Measurements from ENCODE around the gene IRX4. TPM values are rescaled to one million over a fixed set of nuclear protein-coding genes. Genes with fewer than 3 reads are reported as not detected.

Gene IRX4
- polyA plus RNA-seq, 1 of the 3 experiments (the other 2 are of a cell fraction): not detected

GRCh38 chr5:1913578-1913977, 30.9 kb upstream of the IRX4 start:
- no peak overlapping the region for H3K9ac ChIP-seq
- no peaks in the 10 kb centered on the region for H3K79me2 ChIP-seq (ENCODE audit: insufficient read depth)
- H3F3A ChIP-seq (replicated peaks; ENCODE audit: insufficient read depth): no peaks in the 10 kb centered on the region
- H3K27ac ChIP-seq (ENCODE audit: low read depth in 2 of 2, low read length in 1 of 2): no peak overlapping the region
- H4K20me1 ChIP-seq (ENCODE audit: insufficient read depth): no peaks in the 10 kb centered on the region
- TF ChIP-seq, protein P1, sequence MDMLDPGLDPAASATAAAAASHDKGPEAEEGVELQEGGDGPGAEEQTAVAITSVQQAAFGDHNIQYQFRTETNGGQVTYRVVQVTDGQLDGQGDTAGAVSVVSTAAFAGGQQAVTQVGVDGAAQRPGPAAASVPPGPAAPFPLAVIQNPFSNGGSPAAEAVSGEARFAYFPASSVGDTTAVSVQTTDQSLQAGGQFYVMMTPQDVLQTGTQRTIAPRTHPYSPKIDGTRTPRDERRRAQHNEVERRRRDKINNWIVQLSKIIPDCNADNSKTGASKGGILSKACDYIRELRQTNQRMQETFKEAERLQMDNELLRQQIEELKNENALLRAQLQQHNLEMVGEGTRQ (IDR thresholded peaks at IDR 0.05; ENCODE audit: borderline replicate concordance, low read depth, low read length): no peak
- TF ChIP-seq REST (IDR thresholded peaks at IDR 0.05; ENCODE audit: low read depth, low read length): no peak
- ChIA-PET POLR2A (no interaction called here), CTCF (no interaction called here)
- H3K4me3 ChIP-seq (ENCODE audit: low read depth in 2 of 2, low read length in 1 of 2): no peak overlapping the region
- no peak overlapping the region for H3K4me2 ChIP-seq
- H3K4me1 ChIP-seq (ENCODE audit: control insufficient read depth in 1 of 2, insufficient read depth in 2 of 2, low read depth in 1 of 2, low read length in 1 of 2): no peaks in the 10 kb centered on the region
- WGBS (ENCODE audit: low lambda C conversion rate): 38% methylated on average over 15 of the region's 15 CpGs
- H2AFZ ChIP-seq (ENCODE audit: low read depth): no peak overlapping the region
- no peaks in the 10 kb centered on the region for H3K9me2 ChIP-seq
- no peak for DNase-seq
- H3K36me3 ChIP-seq (replicated peaks in 1 of 2; ENCODE audit: control insufficient read depth in 1 of 2, insufficient read depth in 2 of 2, low read length in 1 of 2): no peaks in the 10 kb centered on the region
- no peaks in the 10 kb centered on the region for H3K9me3 ChIP-seq
- peaks cover 74% of the 10 kb centered on the region for H3K27me3 ChIP-seq (ENCODE audit: insufficient read depth)

- WGBS (ENCODE audit: low lambda C conversion rate): 3% methylated on average over 10 of the region's 18 CpGs
- Histone ChIP-seq H3K9ac (no peak overlapping the region), H3K36me3 (replicated peaks in 1 of 2; ENCODE audit: control insufficient read depth in 1 of 2, insufficient read depth in 2 of 2, low read length in 1 of 2) (no peaks in the 10 kb centered on the region), H2AFZ (ENCODE audit: low read depth) (no peak overlapping the region), H3K9me2 (no peaks in the 10 kb centered on the region), H3K4me1 (ENCODE audit: control insufficient read depth in 1 of 2, insufficient read depth in 2 of 2, low read depth in 1 of 2, low read length in 1 of 2) (no peaks in the 10 kb centered on the region), H3F3A (replicated peaks; ENCODE audit: insufficient read depth) (no peaks in the 10 kb centered on the region), H3K4me2 (no peak overlapping the region), H3K27me3 (ENCODE audit: insufficient read depth) (peaks cover 72% of the 10 kb centered on the region), H4K20me1 (ENCODE audit: insufficient read depth) (no peaks in the 10 kb centered on the region), H3K9me3 (no peaks in the 10 kb centered on the region), H3K27ac (ENCODE audit: low read depth in 2 of 2, low read length in 1 of 2) (no peak overlapping the region), H3K4me3 (ENCODE audit: low read depth in 2 of 2, low read length in 1 of 2) (no peak overlapping the region), H3K79me2 (ENCODE audit: insufficient read depth) (no peaks in the 10 kb centered on the region)
- CTCF ChIA-PET: no interaction called here
- DNase-seq: no peak
- POLR2A ChIA-PET: no interaction called here
- no peak for TF ChIP-seq GABPA (IDR thresholded peaks at IDR 0.05; ENCODE audit: low read depth)
- TF ChIP-seq CHD2 (IDR thresholded peaks at IDR 0.05; ENCODE audit: low read length, partially characterized antibody): no peak
- no peak for TF ChIP-seq NRF1 (IDR thresholded peaks at IDR 0.05; ENCODE audit: low read depth, low read length)
These were observed 30.3 kb upstream of the IRX4 start for GRCh38 chr5:1912951-1913565.

GRCh38 chr5:1911773-1912235, 29.1 kb upstream of the IRX4 start:
- no peaks in the 10 kb centered on the region for H3K36me3 ChIP-seq (replicated peaks in 1 of 2; ENCODE audit: control insufficient read depth in 1 of 2, insufficient read depth in 2 of 2, low read length in 1 of 2)
- H3K9ac ChIP-seq: no peak overlapping the region
- peaks cover 69% of the 10 kb centered on the region for H3K27me3 ChIP-seq (ENCODE audit: insufficient read depth)
- H3K27ac ChIP-seq (ENCODE audit: low read depth in 2 of 2, low read length in 1 of 2): no peak overlapping the region
- ChIA-PET POLR2A (no interaction called here), CTCF (no interaction called here)
- H4K20me1 ChIP-seq (ENCODE audit: insufficient read depth): no peaks in the 10 kb centered on the region
- DNase-seq: no peak
- H3K4me3 ChIP-seq (ENCODE audit: low read depth in 2 of 2, low read length in 1 of 2): no peak overlapping the region
- no peak overlapping the region for H2AFZ ChIP-seq (ENCODE audit: low read depth)
- H3F3A ChIP-seq (replicated peaks; ENCODE audit: insufficient read depth): no peaks in the 10 kb centered on the region
- no peaks in the 10 kb centered on the region for H3K79me2 ChIP-seq (ENCODE audit: insufficient read depth)
- H3K4me2 ChIP-seq: no peak overlapping the region
- H3K9me3 ChIP-seq: no peaks in the 10 kb centered on the region
- H3K4me1 ChIP-seq (ENCODE audit: control insufficient read depth in 1 of 2, insufficient read depth in 2 of 2, low read depth in 1 of 2, low read length in 1 of 2): no peaks in the 10 kb centered on the region
- WGBS (ENCODE audit: low lambda C conversion rate): 21% methylated on average over 18 of the region's 26 CpGs
- no peaks in the 10 kb centered on the region for H3K9me2 ChIP-seq
- TF ChIP-seq RCOR1 (IDR thresholded peaks at IDR 0.05; ENCODE audit: low read length) (no peak), POLR2AphosphoS5 (IDR thresholded peaks at IDR 0.05; ENCODE audit: low read depth, low read length) (no peak), JUND (IDR thresholded peaks at IDR 0.05) (no peak), MEF2A (IDR thresholded peaks at IDR 0.05; ENCODE audit: borderline replicate concordance, low read depth) (no peak), CHD2 (IDR thresholded peaks at IDR 0.05; ENCODE audit: low read length, partially characterized antibody) (no peak), EP300 (IDR thresholded peaks at IDR 0.05; ENCODE audit: borderline replicate concordance in 1 of 2, low read depth in 1 of 2, low read length in 1 of 2) (no peak), NRF1 (IDR thresholded peaks at IDR 0.05; ENCODE audit: low read depth, low read length) (no peak), SMC3 (IDR thresholded peaks at IDR 0.05; ENCODE audit: low read depth, low read length) (no peak), RFX5 (IDR thresholded peaks at IDR 0.05; ENCODE audit: low read length) (no peak), GABPA (IDR thresholded peaks at IDR 0.05; ENCODE audit: low read depth) (no peak)
- TF ChIP-seq, protein P2, sequence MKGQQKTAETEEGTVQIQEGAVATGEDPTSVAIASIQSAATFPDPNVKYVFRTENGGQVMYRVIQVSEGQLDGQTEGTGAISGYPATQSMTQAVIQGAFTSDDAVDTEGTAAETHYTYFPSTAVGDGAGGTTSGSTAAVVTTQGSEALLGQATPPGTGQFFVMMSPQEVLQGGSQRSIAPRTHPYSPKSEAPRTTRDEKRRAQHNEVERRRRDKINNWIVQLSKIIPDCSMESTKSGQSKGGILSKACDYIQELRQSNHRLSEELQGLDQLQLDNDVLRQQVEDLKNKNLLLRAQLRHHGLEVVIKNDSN (IDR thresholded peaks at IDR 0.05; ENCODE audit: borderline replicate concordance, low read depth): no peak
- TF ChIP-seq, protein P1 (IDR thresholded peaks at IDR 0.05; ENCODE audit: borderline replicate concordance, low read depth, low read length): no peak

Measured in SK-N-SH (cell line).